HT-29 (cell line): ENCODE results near the gene P4HB. TPM values are rescaled to one million over a fixed set of nuclear protein-coding genes. Genes with fewer than 3 reads are reported as not detected.

Source experiments
- total RNA-seq: library from RNA; depleted of rRNA; stranded (reverse); fragments of >200 nt; shearing (Covaris generic); gene quantifications from 2 replicates; pipeline ENCODE4 v1.2.3, GENCODE V29; 2014; rRNA removed

The P4HB gene
- total RNA-seq, 1 experiment from 2014 or later, result 1,172 TPM

Other genes with a start within 250 kb of the P4HB start
- gene NPLOC4, start 223.4 kb downstream of the P4HB start, total RNA-seq, result 81.9 and 94.2 TPM in 2 replicates
- 0.10 and 0.29 TPM in 2 replicates for gene TSPAN10, start 223.3 kb downstream of the P4HB start, total RNA-seq
- gene PDE6G, start 204.0 kb downstream of the P4HB start, total RNA-seq, result 0.68 TPM in 1 of 2 replicates, not detected in the other
- 97.8 and 104 TPM in 2 replicates for gene OXLD1, start 193.9 kb downstream of the P4HB start, total RNA-seq
- gene CCDC137, start 193.8 kb downstream of the P4HB start, total RNA-seq, result 33.8 and 33.9 TPM in 2 replicates
- gene ARL16, start 176.7 kb downstream of the P4HB start, total RNA-seq, result 36.5 and 39.7 TPM in 2 replicates
- 177 and 183 TPM in 2 replicates for gene HGS, start 176.5 kb downstream of the P4HB start, total RNA-seq
- 72.5 and 88.4 TPM in 2 replicates for gene MRPL12, start 157.2 kb downstream of the P4HB start, total RNA-seq
- 199 and 209 TPM in 2 replicates for gene SLC25A10, start 148.3 kb downstream of the P4HB start, total RNA-seq
- gene GCGR, start 56.4 kb downstream of the P4HB start, total RNA-seq, result 0.71 and 2.2 TPM in 2 replicates
- gene MCRIP1, start 27.2 kb downstream of the P4HB start, total RNA-seq, result 159 and 160 TPM in 2 replicates
- 2.4 and 3.0 TPM in 2 replicates for gene PPP1R27, start 25.5 kb downstream of the P4HB start, total RNA-seq
- 312 and 331 TPM in 2 replicates for gene ARHGDIA, start 10.8 kb upstream of the P4HB start, total RNA-seq
- 482 and 502 TPM in 2 replicates for gene ALYREF, start 31.1 kb upstream of the P4HB start, total RNA-seq
- gene ANAPC11, start 31.2 kb upstream of the P4HB start, total RNA-seq, result 222 and 256 TPM in 2 replicates
- gene NPB, start 41.7 kb upstream of the P4HB start, total RNA-seq, result 2.4 and 3.2 TPM in 2 replicates
- gene PCYT2, start 50.9 kb upstream of the P4HB start, total RNA-seq, result 163 and 167 TPM in 2 replicates
- gene SIRT7, start 57.6 kb upstream of the P4HB start, total RNA-seq, result 101 and 121 TPM in 2 replicates
- gene MAFG, start 67.2 kb upstream of the P4HB start, total RNA-seq, result 42.8 and 45.5 TPM in 2 replicates
- 255 and 273 TPM in 2 replicates for gene PYCR1, start 76.8 kb upstream of the P4HB start, total RNA-seq
- not detected in 2 replicates for gene MYADML2, start 86.7 kb upstream of the P4HB start, total RNA-seq
- gene NOTUM, start 100.7 kb upstream of the P4HB start, total RNA-seq, result 1.3 and 2.0 TPM in 2 replicates
- 66.6 and 85.0 TPM in 2 replicates for gene ASPSCR1, start 117.1 kb upstream of the P4HB start, total RNA-seq
- 297 and 339 TPM in 2 replicates for gene CENPX, start 162.3 kb upstream of the P4HB start, total RNA-seq
- 83.2 and 88.4 TPM in 2 replicates for gene LRRC45, start 162.8 kb upstream of the P4HB start, total RNA-seq
- 68.7 and 71.3 TPM in 2 replicates for gene RAC3, start 171.1 kb upstream of the P4HB start, total RNA-seq
- 167 and 221 TPM in 2 replicates for gene DCXR, start 177.2 kb upstream of the P4HB start, total RNA-seq
- 49.5 and 52.6 TPM in 2 replicates for gene RFNG, start 191.3 kb upstream of the P4HB start, total RNA-seq
- gene GPS1, start 191.4 kb upstream of the P4HB start, total RNA-seq, result 281 and 295 TPM in 2 replicates
- 320 and 339 TPM in 2 replicates for gene DUS1L, start 205.3 kb upstream of the P4HB start, total RNA-seq
- gene FASN, start 237.7 kb upstream of the P4HB start, total RNA-seq, result 477 and 592 TPM in 2 replicates